Ovary (tissue), 9 donors: ENCODE results near the gene GAPT. TPM values are rescaled to one million over a fixed set of nuclear protein-coding genes. Genes with fewer than 3 reads are reported as not detected.

Experiments used
- DNase-seq, 5 donors: peaks; one replicate each; pipeline ENCODE4 v3.0.0-alpha.2; 2019 to 2020
- H3K27ac ChIP-seq, 2 donors: fragments of 200-600 bp; one replicate each; pipeline versions ENCODE4 v1.5.1 to v1.8.0; 2019 to 2022
- H3K27me3 ChIP-seq: fragments of 200-600 bp; one replicate; pipeline ENCODE4 v1.8.0; 2022
- H3K36me3 ChIP-seq: fragments of 200-600 bp; sonication (generic); one replicate; pipeline ENCODE4 v1.5.1; 2019
- H3K4me1 ChIP-seq: one replicate; pipeline ENCODE4 v1.8.1; 2013; ENCODE audit warnings: mild to moderate bottlenecking, moderate library complexity; ENCODE audit not compliant: insufficient read depth
- H3K4me3 ChIP-seq: fragments of 200-600 bp; sonication (generic); one replicate; pipeline ENCODE4 v1.5.1; 2017
- H3K9me3 ChIP-seq, 2 donors: fragments of 200-600 bp in 1 of 2; sonication (generic) in 1 of 2; one replicate each; pipeline versions ENCODE4 v1.5.1 to v1.8.1; 2013 to 2019; ENCODE audit warnings: mild to moderate bottlenecking in 1 of 2, moderate library complexity in 1 of 2
- EP300 ChIP-seq: sonication (generic); formaldehyde crosslinking; IDR thresholded peaks from one replicate; pipeline ENCODE4 v1.6.1; 2017; ENCODE audit warnings: antibody characterized with exemption
- POLR2A ChIP-seq: fragments of 450-650 bp; IDR thresholded peaks from one replicate; pipeline ENCODE4 v1.6.1; 2017; ENCODE audit warnings: antibody characterized with exemption, mild to moderate bottlenecking, moderate library complexity
- WGBS, 3 donors: extraction: QIAGEN DNeasy Blood & Tissue Kit in 1 of 3; methylation state at CpG; one replicate each; pipeline versions ENCODE4 v1.1.5 to v1.1.7; 2013 to 2017; 5-methylcytosine and 5-hydroxymethylcytosine counted together
- intact Hi-C, 4 donors: fragments of 100-400 bp; cut with DNase I; formaldehyde crosslinking; loops; one replicate each; pipeline versions ENCODE4 v1.11.0 to v1.15.1; 2022 to 2023
- polyA plus RNA-seq, 2 donors: library from polyadenylated mRNA; stranded (reverse); fragments of 200-250 nt in 1 of 2; fragments of 350-450 nt in 1 of 2; fragmentation: Illumina TruSeq in 1 of 2; extraction: RNeasy Lipid Tissue Mini Kit (QIAGEN cat#74804) in 1 of 2; gene quantifications; one replicate each; pipeline ENCODE4 v1.2.3, GENCODE V29; 2013 to 2014
- total RNA-seq, 7 donors: library from RNA; depleted of rRNA in 2 of 7; stranded (reverse); fragments of >200 nt in 2 of 7; fragmentation: NEBNext Ultra II Directional in 3 of 7; extraction: Animal tissue kit (Norgen Biotek cat#: 25700) in 3 of 7; gene quantifications; one replicate each; pipeline versions ENCODE4 v1.1.0 to v1.2.4, GENCODE V29; 2016 to 2023
- TF ChIP-seq, protein P1 (sequence below), 3 donors: fragments of 450-650 bp in 2 of 3; fragments of 200-600 bp in 1 of 3; IDR thresholded peaks; one replicate each; pipeline versions ENCODE4 v1.5.1 to v1.8.0; 2016 to 2022; ENCODE audit warnings: antibody characterized with exemption in 3 of 3, mild to moderate bottlenecking in 1 of 3
- donor health status: DM: no; HTN: no; CAD: no; lungs with moderate emphysema.
- donor health status: DM: no; HTN: no; CAD: no.
- donor health status: Bipolar disorder and iron deficiency.
- donor health status: DM: yes; HTN: yes; CAD: no.
- donor health status: DM: no; HTN: no; CAD: no.
- donor health status: DM: yes; HTN: yes; CAD: no.

The GAPT gene
- total and polyA plus RNA-seq, 9 donors: 0.07 to 2.2 (median 0.50) TPM; not detected in 1

DNA sequence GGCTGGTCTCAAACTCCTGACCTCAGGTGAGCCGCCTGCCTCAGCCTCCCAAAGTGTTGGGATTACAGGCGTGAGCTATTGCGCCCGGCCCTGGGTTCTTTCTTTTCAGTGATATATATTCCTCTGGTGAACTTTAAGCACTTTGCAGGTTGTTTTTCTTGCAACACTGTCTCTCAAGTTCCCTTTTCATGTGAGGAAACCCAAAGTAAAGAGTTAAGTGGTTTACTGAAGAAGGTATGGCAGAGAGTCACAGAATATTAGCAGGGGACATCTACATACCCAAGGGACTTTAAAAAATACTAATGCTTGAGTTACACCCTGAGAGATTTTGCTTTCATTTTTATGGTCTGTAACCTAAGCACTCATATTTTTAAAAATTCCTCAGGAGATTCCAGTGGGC is 6.7 kb upstream of the GAPT start:
- intact Hi-C loops: no loop called here
- WGBS, 3 donors: 75 to 88% (median 80%) methylated on average over 4 of the region's 4 CpGs
- TF ChIP-seq EP300: no peak
- no peak for TF ChIP-seq POLR2A
- TF ChIP-seq, protein P1, sequence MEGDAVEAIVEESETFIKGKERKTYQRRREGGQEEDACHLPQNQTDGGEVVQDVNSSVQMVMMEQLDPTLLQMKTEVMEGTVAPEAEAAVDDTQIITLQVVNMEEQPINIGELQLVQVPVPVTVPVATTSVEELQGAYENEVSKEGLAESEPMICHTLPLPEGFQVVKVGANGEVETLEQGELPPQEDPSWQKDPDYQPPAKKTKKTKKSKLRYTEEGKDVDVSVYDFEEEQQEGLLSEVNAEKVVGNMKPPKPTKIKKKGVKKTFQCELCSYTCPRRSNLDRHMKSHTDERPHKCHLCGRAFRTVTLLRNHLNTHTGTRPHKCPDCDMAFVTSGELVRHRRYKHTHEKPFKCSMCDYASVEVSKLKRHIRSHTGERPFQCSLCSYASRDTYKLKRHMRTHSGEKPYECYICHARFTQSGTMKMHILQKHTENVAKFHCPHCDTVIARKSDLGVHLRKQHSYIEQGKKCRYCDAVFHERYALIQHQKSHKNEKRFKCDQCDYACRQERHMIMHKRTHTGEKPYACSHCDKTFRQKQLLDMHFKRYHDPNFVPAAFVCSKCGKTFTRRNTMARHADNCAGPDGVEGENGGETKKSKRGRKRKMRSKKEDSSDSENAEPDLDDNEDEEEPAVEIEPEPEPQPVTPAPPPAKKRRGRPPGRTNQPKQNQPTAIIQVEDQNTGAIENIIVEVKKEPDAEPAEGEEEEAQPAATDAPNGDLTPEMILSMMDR (IDR thresholded peaks at IDR 0.05): no peak
- Histone ChIP-seq H3K27ac (no peak overlapping the region), H3K9me3 (no peaks in the 10 kb centered on the region), H3K27me3 (no peaks in the 10 kb centered on the region), H3K4me1 (no peaks in the 10 kb centered on the region), H3K4me3 (no peak overlapping the region), H3K36me3 (no peaks in the 10 kb centered on the region)
- no peak for DNase-seq

GRCh38 chr5:58486290-58486689 is 4.9 kb upstream of the GAPT start:
- H3K4me1 ChIP-seq: no peaks in the 10 kb centered on the region
- no peak for TF ChIP-seq EP300
- TF ChIP-seq POLR2A: no peak
- TF ChIP-seq, protein P1 (IDR thresholded peaks at IDR 0.05): no peak
- DNase-seq: no peak
- WGBS, 3 donors: 74 to 85% (median 83%) methylated on average over 1 of the region's 1 CpG
- H3K27me3 ChIP-seq: no peaks in the 10 kb centered on the region
- no peak overlapping the region for H3K27ac ChIP-seq
- no peaks in the 10 kb centered on the region for H3K9me3 ChIP-seq
- intact Hi-C loops: no loop called here
- H3K36me3 ChIP-seq: no peaks in the 10 kb centered on the region
- no peak overlapping the region for H3K4me3 ChIP-seq

DNA sequence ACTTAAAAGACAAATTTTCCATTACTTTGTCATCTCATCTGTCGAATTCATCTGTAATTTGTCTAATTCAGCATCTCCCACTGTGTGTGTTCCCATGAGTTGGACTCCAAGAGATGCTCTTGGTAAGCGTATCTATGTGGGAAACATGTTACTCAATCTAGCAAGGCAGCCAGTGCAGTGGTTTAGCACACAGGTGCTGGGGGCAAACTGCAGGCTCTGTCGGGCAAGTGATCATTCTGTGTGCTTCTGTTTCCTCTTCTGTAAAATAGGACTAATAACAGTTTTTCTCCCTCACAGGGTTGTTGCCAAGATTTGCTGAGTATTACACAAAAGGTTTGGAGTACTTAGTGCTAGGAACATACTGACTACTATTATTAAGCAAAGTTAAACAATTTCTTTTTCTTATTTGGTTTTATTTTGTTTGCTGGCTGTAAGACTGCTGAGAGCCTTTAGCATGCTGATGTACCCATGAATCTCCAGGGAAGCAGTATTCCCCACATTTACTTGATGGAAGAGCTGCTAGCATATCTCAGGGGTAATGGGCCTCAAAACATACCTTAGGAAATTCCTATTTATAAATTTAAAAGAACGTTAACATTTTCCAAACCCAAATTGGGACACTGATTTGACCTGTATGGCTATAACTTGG is 709 bp upstream of the GAPT start:
- DNase-seq: no peak
- Histone ChIP-seq H3K4me1 (no peaks in the 10 kb centered on the region), H3K27ac (no peak overlapping the region), H3K36me3 (no peaks in the 10 kb centered on the region), H3K9me3 (no peaks in the 10 kb centered on the region), H3K4me3 (no peak overlapping the region), H3K27me3 (no peaks in the 10 kb centered on the region)
- TF ChIP-seq, protein P1 (IDR thresholded peaks at IDR 0.05): no peak
- no peak for TF ChIP-seq POLR2A
- TF ChIP-seq EP300: no peak
- intact Hi-C loops: loop anchor here in 2 of 4 donors (10.0 kb wide), 2 partner anchors 354 to 364 kb away; no protein-coding TSS in a partner anchor
- WGBS, 3 donors: 75 to 83% (median 77%) methylated on average over 4 of the region's 4 CpGs

GRCh38 chr5:58493141-58493540 is 1.9 kb downstream of the GAPT start:
- intact Hi-C loops: loop anchor here in 2 of 4 donors (10.0 kb wide), 2 partner anchors 352 to 362 kb away; no protein-coding TSS in a partner anchor

More at GRCh38 chr5:58493141-58493540, 1.9 kb downstream of the GAPT start:
- no peaks in the 10 kb centered on the region for H3K9me3 ChIP-seq
- H3K27me3 ChIP-seq: no peaks in the 10 kb centered on the region
- H3K4me3 ChIP-seq: no peak overlapping the region
- no peak for DNase-seq
- H3K4me1 ChIP-seq: no peaks in the 10 kb centered on the region
- no peak overlapping the region for H3K27ac ChIP-seq
- TF ChIP-seq, protein P1 (IDR thresholded peaks at IDR 0.05): no peak
- H3K36me3 ChIP-seq: no peaks in the 10 kb centered on the region
